Rectal smooth muscle tissue (tissue), 1 donor: Measurements from ENCODE around the gene PKNOX2.

Experiments used
- H3K27ac ChIP-seq: one replicate; pipeline ENCODE4 v1.7.0; 2013; ENCODE audit warnings: low read depth, low read length, inconsistent platforms
- H3K27me3 ChIP-seq: one replicate; pipeline ENCODE4 v1.7.0; 2013; ENCODE audit warnings: low read length; ENCODE audit not compliant: control insufficient read depth, insufficient read depth
- H3K36me3 ChIP-seq: one replicate; pipeline ENCODE4 v1.7.0; 2013; ENCODE audit warnings: low read length; ENCODE audit not compliant: control insufficient read depth, insufficient read depth
- H3K4me1 ChIP-seq: one replicate; pipeline ENCODE4 v1.7.0; 2013; ENCODE audit warnings: low read length; ENCODE audit not compliant: control insufficient read depth, insufficient read depth
- H3K4me3 ChIP-seq: one replicate; pipeline ENCODE4 v1.7.0; 2013; ENCODE audit warnings: low read length
- H3K9ac ChIP-seq: one replicate; pipeline ENCODE4 v1.7.0; 2013; ENCODE audit warnings: low read length

PKNOX2 gene

GRCh38 chr11:125312812-125313211, 148.3 kb downstream of the PKNOX2 start:
- Histone ChIP-seq H3K9ac (no peak overlapping the region), H3K27me3 (no peaks in the 10 kb centered on the region), H3K27ac (no peak overlapping the region)

GRCh38 chr11:125313271-125314219, 149.0 kb downstream of the PKNOX2 start:
- Histone ChIP-seq H3K27me3 (no peaks in the 10 kb centered on the region), H3K9ac (no peak overlapping the region), H3K4me1 (peaks cover 7% of the 10 kb centered on the region), H3K27ac (no peak overlapping the region), H3K36me3 (no peaks in the 10 kb centered on the region), H3K4me3 (no peak overlapping the region)

More at GRCh38 chr11:125312812-125313211, 148.3 kb downstream of the PKNOX2 start:
- Histone ChIP-seq H3K36me3 (no peaks in the 10 kb centered on the region), H3K4me3 (no peak overlapping the region), H3K4me1 (peaks cover 7% of the 10 kb centered on the region)

- Histone ChIP-seq H3K9ac (no peak overlapping the region), H3K27ac (no peak overlapping the region), H3K27me3 (no peaks in the 10 kb centered on the region), H3K4me3 (no peak overlapping the region), H3K4me1 (peaks cover 7% of the 10 kb centered on the region), H3K36me3 (no peaks in the 10 kb centered on the region)
These were observed 149.9 kb downstream of the PKNOX2 start for GRCh38 chr11:125314276-125315078.

DNA sequence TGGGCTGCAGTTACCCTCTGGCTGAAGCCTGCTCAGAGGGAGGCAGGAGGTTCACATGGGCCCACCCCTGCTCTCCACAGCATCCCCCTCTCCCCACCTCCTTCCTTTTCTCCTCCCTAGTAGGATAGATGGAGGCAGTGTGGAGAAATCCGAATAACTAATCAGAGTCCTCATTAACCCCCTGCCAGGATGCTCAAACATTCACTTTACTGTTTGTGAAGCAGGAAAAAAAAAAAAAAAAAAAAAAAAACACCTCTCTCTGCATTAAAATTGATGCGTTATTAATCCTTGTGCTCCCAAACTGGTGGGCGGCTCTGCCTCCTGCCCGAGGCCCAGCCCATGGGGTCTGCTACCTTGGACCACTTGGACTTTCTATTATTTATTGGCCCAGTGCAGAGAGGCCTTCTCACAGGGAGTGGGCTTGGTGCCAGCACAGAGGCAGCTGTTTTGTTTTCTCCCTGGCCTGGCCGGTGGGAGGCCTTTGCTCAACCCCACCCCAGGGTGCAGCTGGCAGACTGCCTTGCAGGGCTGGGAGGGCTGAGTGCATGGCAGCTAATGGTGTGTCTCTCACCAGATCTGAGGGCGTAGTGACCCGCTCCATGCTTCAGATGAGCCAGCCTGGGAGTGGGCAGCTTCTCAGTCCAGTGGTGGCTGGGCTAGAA, 150.7 kb downstream of the PKNOX2 start:
- Histone ChIP-seq H3K9ac (no peak overlapping the region), H3K27me3 (no peaks in the 10 kb centered on the region), H3K4me3 (no peak overlapping the region), H3K36me3 (no peaks in the 10 kb centered on the region), H3K27ac (no peak overlapping the region), H3K4me1 (peaks cover 7% of the 10 kb centered on the region)

GRCh38 chr11:125317416-125317815, 152.9 kb downstream of the PKNOX2 start:
- peaks cover 7% of the 10 kb centered on the region for H3K4me1 ChIP-seq
- H3K36me3 ChIP-seq: no peaks in the 10 kb centered on the region
- H3K4me3 ChIP-seq: no peak overlapping the region
- no peak overlapping the region for H3K27ac ChIP-seq
- no peaks in the 10 kb centered on the region for H3K27me3 ChIP-seq
- H3K9ac ChIP-seq: no peak overlapping the region

- Histone ChIP-seq H3K27ac (no peak overlapping the region), H3K27me3 (no peaks in the 10 kb centered on the region), H3K9ac (no peak overlapping the region), H3K4me3 (no peak overlapping the region), H3K4me1 (peaks cover 4% of the 10 kb centered on the region), H3K36me3 (no peaks in the 10 kb centered on the region)
These were observed 155.1 kb downstream of the PKNOX2 start for GRCh38 chr11:125319649-125320048.

GRCh38 chr11:125320347-125321076, 156.0 kb downstream of the PKNOX2 start:
- Histone ChIP-seq H3K4me1 (peaks cover under 1% of the 10 kb centered on the region), H3K36me3 (no peaks in the 10 kb centered on the region), H3K27ac (no peak overlapping the region), H3K27me3 (no peaks in the 10 kb centered on the region), H3K9ac (no peak overlapping the region), H3K4me3 (no peak overlapping the region)

DNA sequence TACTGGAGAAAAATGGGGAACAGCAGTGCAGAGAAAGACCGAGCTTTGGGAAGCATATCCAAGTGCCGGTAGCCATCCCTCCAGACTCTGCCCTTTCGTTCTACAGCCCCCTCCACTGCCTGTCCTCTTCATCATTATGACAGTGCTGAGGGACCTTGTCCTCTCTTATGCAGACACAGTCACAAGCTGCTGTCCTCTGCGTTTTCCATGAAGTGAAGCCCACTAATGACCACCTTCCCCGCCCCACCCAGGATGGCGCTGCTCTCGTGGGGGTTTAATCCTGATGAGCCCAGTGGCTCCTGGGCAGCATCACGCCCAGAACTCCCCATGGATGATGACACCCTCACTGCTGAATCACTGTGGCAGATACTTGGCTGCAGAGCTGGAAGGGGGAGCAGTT, 157.7 kb downstream of the PKNOX2 start:
- Histone ChIP-seq H3K36me3 (no peaks in the 10 kb centered on the region), H3K27ac (no peak overlapping the region), H3K9ac (no peak overlapping the region), H3K4me1 (no peaks in the 10 kb centered on the region), H3K27me3 (no peaks in the 10 kb centered on the region), H3K4me3 (no peak overlapping the region)

- H3K36me3 ChIP-seq: no peaks in the 10 kb centered on the region
- H3K4me3 ChIP-seq: no peak overlapping the region
- H3K9ac ChIP-seq: no peak overlapping the region
- H3K27me3 ChIP-seq: no peaks in the 10 kb centered on the region
- no peaks in the 10 kb centered on the region for H3K4me1 ChIP-seq
- no peak overlapping the region for H3K27ac ChIP-seq
These were observed 160.6 kb downstream of the PKNOX2 start for GRCh38 chr11:125325196-125325595.

DNA sequence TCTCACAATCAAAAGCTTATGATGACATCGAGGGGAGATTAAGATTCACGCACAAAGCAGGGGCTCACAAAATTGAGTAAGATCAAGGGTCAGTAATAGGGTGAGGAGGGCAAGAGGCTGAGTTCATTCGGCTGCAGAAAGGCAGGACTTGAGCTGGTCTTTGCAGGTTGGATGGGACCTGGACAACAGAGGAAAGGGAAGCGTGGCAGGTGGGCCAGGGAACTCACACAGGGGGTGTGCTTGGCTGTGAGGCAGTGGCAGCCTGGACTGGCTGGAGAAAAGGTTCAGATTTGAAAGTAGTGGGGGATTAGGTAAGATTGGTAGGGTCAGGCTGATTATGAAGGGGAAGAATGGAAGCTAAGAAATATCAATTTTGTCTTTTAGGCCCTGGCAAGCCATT, 161.6 kb downstream of the PKNOX2 start:
- no peak overlapping the region for H3K27ac ChIP-seq
- no peak overlapping the region for H3K4me3 ChIP-seq
- H3K27me3 ChIP-seq: no peaks in the 10 kb centered on the region
- no peaks in the 10 kb centered on the region for H3K36me3 ChIP-seq
- H3K4me1 ChIP-seq: no peaks in the 10 kb centered on the region
- no peak overlapping the region for H3K9ac ChIP-seq

DNA sequence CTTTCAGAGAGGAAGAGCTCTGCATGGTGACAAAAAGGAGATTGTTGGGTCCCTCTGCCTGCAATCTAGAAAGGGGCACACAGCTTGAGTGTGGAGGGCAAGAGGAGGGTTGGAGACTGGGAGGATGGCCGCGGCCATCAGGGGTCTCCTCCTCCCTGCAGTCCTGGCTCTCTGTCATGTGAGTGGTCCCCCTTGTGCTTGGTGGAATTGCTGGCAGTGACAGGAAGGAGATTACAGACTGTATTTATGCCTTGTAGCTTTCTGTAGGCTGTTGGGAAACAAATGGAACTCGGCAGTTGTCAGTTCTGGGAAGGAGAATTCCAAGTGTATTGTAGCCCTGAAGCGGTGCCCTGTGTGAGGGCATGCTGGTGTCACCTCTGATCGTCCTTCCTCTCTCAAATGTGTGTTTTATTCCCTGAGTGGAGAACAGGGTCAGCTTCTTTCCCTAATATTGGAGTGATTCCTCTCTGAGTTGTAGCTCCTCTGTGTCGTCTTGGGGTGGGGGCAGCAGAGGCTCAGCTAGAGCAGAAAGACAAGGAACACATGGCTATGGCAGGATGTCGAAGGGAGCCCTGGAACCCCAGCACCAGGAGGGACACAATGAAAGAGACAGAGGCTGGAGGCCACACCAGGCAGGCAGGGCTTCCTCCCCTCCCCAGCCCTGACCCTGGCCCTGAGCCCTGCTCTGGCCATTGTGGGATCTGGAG, 163.1 kb downstream of the PKNOX2 start:
- H3K27me3 ChIP-seq: no peaks in the 10 kb centered on the region
- no peak overlapping the region for H3K27ac ChIP-seq
- no peak overlapping the region for H3K9ac ChIP-seq
- no peaks in the 10 kb centered on the region for H3K4me1 ChIP-seq
- no peaks in the 10 kb centered on the region for H3K36me3 ChIP-seq
- H3K4me3 ChIP-seq: no peak overlapping the region
